ENCODE data around the gene GET4. TPM values are rescaled to one million over a fixed set of nuclear protein-coding genes. Genes with fewer than 3 reads are reported as not detected.

Gene GET4
- total and polyA plus RNA-seq, 2 of the 8 experiments (the other 6 are each of a cell fraction or from before 2014, with no cell fraction given): 56.7 to 74.1 TPM

- H2AFZ ChIP-seq (ENCODE audit: low read length): no peak within 1 kb of the TSS
- H2BK120ac ChIP-seq (replicated peaks; ENCODE audit: low read depth, low read length): no peak within 1 kb of the TSS
- peak within 1 kb of the TSS; percentile 20 to 48; a peak in 2 of 4 replicates for H3K4me2 ChIP-seq (ENCODE audit: insufficient read depth in 1 of 2, low read depth in 2 of 2, low read length in 2 of 2)
- peak within 1 kb of the TSS; percentile 55 for H4K91ac ChIP-seq (replicated peaks; ENCODE audit: insufficient read length, low read length)
- no peak within 1 kb of the TSS for H2BK20ac ChIP-seq (ENCODE audit: low read length)
- H3K23ac ChIP-seq (ENCODE audit: insufficient read length): no peak within 1 kb of the TSS
- FAIRE-seq: no peak
- 0 out of 2 replicates have a peak within 1 kb of the TSS, but pooled peaks have one; percentile 40 for H2BK15ac ChIP-seq (ENCODE audit: low read length)
- peak within 1 kb of the TSS in 1 of 4 experiments; percentile 3; a peak in 1 of 8 replicates for H3K4me3 ChIP-seq (ENCODE audit: extremely low read depth in 1 of 4, insufficient read depth in 2 of 4, low read depth in 3 of 4, low read length in 4 of 4)
- H3K9ac ChIP-seq (replicated peaks in 1 of 4; ENCODE audit: extremely low read depth in 1 of 4, low read depth in 3 of 4, low read length in 3 of 4): no peak within 1 kb of the TSS
- H4K8ac ChIP-seq (ENCODE audit: extremely low read depth, insufficient read depth, low read length): no peak within 1 kb of the TSS
- H3K4ac ChIP-seq (replicated peaks; ENCODE audit: insufficient read length, low read depth, low read length): no peak within 1 kb of the TSS
- no peak within 1 kb of the TSS for H3K56ac ChIP-seq (replicated peaks; ENCODE audit: insufficient read length, low read depth, low read length)
- H3K4me1 ChIP-seq (replicated peaks in 1 of 4; ENCODE audit: control insufficient read depth in 3 of 4, insufficient read depth in 4 of 4, low read length in 3 of 4): peaks cover 0 to 14% (median 5%) of the 10 kb centered on the region in 4 experiments; a peak in 6 of 7 replicates
- POLR2A ChIA-PET (ENCODE audit: partially characterized antibody): interaction anchor here (1.2 to 2.0 kb wide), 4 partner anchors 10 to 43 kb away, joined by 3 to 8 read pairs (median 4); no protein-coding TSS in a partner anchor
- H3K23me2 ChIP-seq (ENCODE audit: low read depth, low read length): no peaks in the 10 kb centered on the region
- no peaks in the 10 kb centered on the region for H3K9me3 ChIP-seq (ENCODE audit: insufficient read depth in 2 of 2, low read depth in 1 of 2, low read length in 1 of 2)
- H4K5ac ChIP-seq (ENCODE audit: insufficient read length, low read depth, low read length): no peak within 1 kb of the TSS
- DNase-seq (ENCODE audit: low read depth in 1 of 2, low spot score in 2 of 2): no peak
- H3K27me3 ChIP-seq (replicated peaks in 1 of 4; ENCODE audit: control insufficient read depth in 3 of 4, extremely low read depth in 1 of 4, insufficient read depth in 3 of 4, low read length in 3 of 4): no peaks in the 10 kb centered on the region
- TF ChIP-seq TAF7 (optimal IDR thresholded peaks at IDR 0.05; ENCODE audit: borderline replicate concordance, low read depth, low read length) (no peak), BRCA1 (IDR thresholded peaks at IDR 0.05; ENCODE audit: low read depth, low read length) (no peak), USF2 (IDR thresholded peaks at IDR 0.05; ENCODE audit: low read length) (no peak), EZH2 (IDR thresholded peaks at IDR 0.05; ENCODE audit: low read depth, low read length, severe bottlenecking) (no peak), SAP30 (IDR thresholded peaks at IDR 0.05; ENCODE audit: insufficient read depth, insufficient replicate concordance, low read length) (no peak), E2F6 (IDR thresholded peaks at IDR 0.05) (peak; percentile 74; the same call in 1 of the 2 replicates)
- CTCF ChIA-PET (ENCODE audit: partially characterized antibody): interaction anchor here (0.8 to 2.2 kb wide), 7 partner anchors 10 to 45 kb away, joined by 3 to 7 read pairs (median 4); no protein-coding TSS in a partner anchor
- H2BK5ac ChIP-seq (ENCODE audit: low read depth, low read length): peak within 1 kb of the TSS; percentile 61
- no peaks in the 10 kb centered on the region; a peak in 2 of 8 replicates for H3K36me3 ChIP-seq (ENCODE audit: control insufficient read depth in 2 of 4, insufficient read depth in 4 of 4, low read length in 3 of 4)
- H2BK12ac ChIP-seq (ENCODE audit: low read depth, low read length): peak within 1 kb of the TSS; percentile 94
- H3K27ac ChIP-seq (ENCODE audit: low read depth, low read length): peak within 1 kb of the TSS; percentile 22; the same call in 1 of the 2 replicates
- H2AK5ac ChIP-seq (ENCODE audit: low read depth, low read length): peak within 1 kb of the TSS; percentile 40
- H3K14ac ChIP-seq (ENCODE audit: insufficient read length): no peak within 1 kb of the TSS
- H4K20me1 ChIP-seq (replicated peaks in 1 of 2; ENCODE audit: control insufficient read depth in 1 of 2, insufficient read depth in 2 of 2, low read length in 2 of 2): peaks cover 38 to 44% of the 10 kb centered on the region in 2 experiments
- H3K79me1 ChIP-seq (ENCODE audit: low read depth, low read length): peaks cover 18% of the 10 kb centered on the region
- 83% methylated on average over 24 of the region's 24 CpGs; no CpG with 5 or more reads in 1 of the 2 experiments for WGBS, 2 experiments (ENCODE audit: extremely low coverage in 1 of 2, insufficient coverage in 1 of 2, insufficient read length in 1 of 2, insufficient replicate concordance in 2 of 2, low coverage in 1 of 2, low lambda C conversion rate in 2 of 2, missing lambda C conversion rate in 1 of 2)
- H3K18ac ChIP-seq (ENCODE audit: extremely low read depth, low read length): peak within 1 kb of the TSS; percentile 48
- H3K79me2 ChIP-seq (ENCODE audit: control insufficient read depth in 1 of 2, insufficient read depth in 2 of 2, low read length in 2 of 2): peaks cover 33 to 96% of the 10 kb centered on the region in 2 experiments
Observed at GRCh38 chr7:832167-832967, 44.0 kb upstream of the GET4 start, which contains the start of gene SUN1. Gene SUN1 (plus strand): TSS chr7:832476. CDS start chr7:832525, 49 bp downstream.

Measured in H1 (cell line).